IPS-NIHi7 (cell line): ENCODE measurements around the gene FIGN.

Experiments
- DNase-seq: peaks from one replicate; pipeline ENCODE4 v3.0.0; 2012; ENCODE audit warnings: mixed read lengths; ENCODE audit errors: extremely low spot score

The FIGN gene

GRCh38 chr2:163664610-163665009 is 71.2 kb downstream of the FIGN start:
- DNase-seq, result no peak

- DNase-seq, result no peak
Observed at GRCh38 chr2:163662141-163662780, 73.5 kb downstream of the FIGN start.

- DNase-seq, result no peak
Observed at GRCh38 chr2:163659224-163659623, 76.6 kb downstream of the FIGN start.

GRCh38 chr2:163658556-163658955 is 77.3 kb downstream of the FIGN start:
- DNase-seq, result no peak

- no peak for DNase-seq
Observed at GRCh38 chr2:163657281-163657656, 78.5 kb downstream of the FIGN start.

GRCh38 chr2:163656622-163657280 is 79.1 kb downstream of the FIGN start:
- DNase-seq, result no peak

- DNase-seq, result no peak
Observed at GRCh38 chr2:163655667-163656066, 80.1 kb downstream of the FIGN start.

- DNase-seq, result no peak
Observed at GRCh38 chr2:163652751-163653150, 83.1 kb downstream of the FIGN start.

- DNase-seq, result no peak
Observed at GRCh38 chr2:163649080-163649479, 86.7 kb downstream of the FIGN start.

- no peak for DNase-seq
Observed at GRCh38 chr2:163647300-163647699, 88.5 kb downstream of the FIGN start.

GRCh38 chr2:163646687-163647086 is 89.1 kb downstream of the FIGN start:
- no peak for DNase-seq

- no peak for DNase-seq
Observed at GRCh38 chr2:163644238-163644637, 91.6 kb downstream of the FIGN start.

GRCh38 chr2:163641986-163642385 is 93.8 kb downstream of the FIGN start:
- no peak for DNase-seq

- DNase-seq, result no peak
Observed at GRCh38 chr2:163640542-163641193, 95.1 kb downstream of the FIGN start.

- DNase-seq, result no peak
Observed at GRCh38 chr2:163637871-163638270, 97.9 kb downstream of the FIGN start.

- no peak for DNase-seq
Observed at GRCh38 chr2:163633291-163633690, 102.5 kb downstream of the FIGN start.

GRCh38 chr2:163630836-163631235 is 105.0 kb downstream of the FIGN start:
- DNase-seq, result no peak

- no peak for DNase-seq
Observed at GRCh38 chr2:163626639-163627109, 109.1 kb downstream of the FIGN start.

- no peak for DNase-seq
Observed at GRCh38 chr2:163626208-163626607, 109.6 kb downstream of the FIGN start.

GRCh38 chr2:163625632-163626031 is 110.2 kb downstream of the FIGN start:
- no peak for DNase-seq

GRCh38 chr2:163621445-163622004 is 114.3 kb downstream of the FIGN start:
- no peak for DNase-seq

- no peak for DNase-seq
Observed at GRCh38 chr2:163617517-163617916, 118.3 kb downstream of the FIGN start.

GRCh38 chr2:163613266-163613731 is 122.5 kb downstream of the FIGN start:
- DNase-seq, result no peak
